VCaP (cell line): ENCODE measurements around the gene NUP214.

Source experiments
- H3K27ac ChIP-seq: fragments of 450-650 bp; 2 replicates; pipeline ENCODE4 v1.5.1; 2017
- TF ChIP-seq, protein P1 (sequence below): fragments of 450-650 bp; conservative IDR thresholded peaks from 2 replicates; pipeline ENCODE4 v1.5.1; 2017; ENCODE audit warnings: mild to moderate bottlenecking, moderate library complexity

The NUP214 gene

DNA sequence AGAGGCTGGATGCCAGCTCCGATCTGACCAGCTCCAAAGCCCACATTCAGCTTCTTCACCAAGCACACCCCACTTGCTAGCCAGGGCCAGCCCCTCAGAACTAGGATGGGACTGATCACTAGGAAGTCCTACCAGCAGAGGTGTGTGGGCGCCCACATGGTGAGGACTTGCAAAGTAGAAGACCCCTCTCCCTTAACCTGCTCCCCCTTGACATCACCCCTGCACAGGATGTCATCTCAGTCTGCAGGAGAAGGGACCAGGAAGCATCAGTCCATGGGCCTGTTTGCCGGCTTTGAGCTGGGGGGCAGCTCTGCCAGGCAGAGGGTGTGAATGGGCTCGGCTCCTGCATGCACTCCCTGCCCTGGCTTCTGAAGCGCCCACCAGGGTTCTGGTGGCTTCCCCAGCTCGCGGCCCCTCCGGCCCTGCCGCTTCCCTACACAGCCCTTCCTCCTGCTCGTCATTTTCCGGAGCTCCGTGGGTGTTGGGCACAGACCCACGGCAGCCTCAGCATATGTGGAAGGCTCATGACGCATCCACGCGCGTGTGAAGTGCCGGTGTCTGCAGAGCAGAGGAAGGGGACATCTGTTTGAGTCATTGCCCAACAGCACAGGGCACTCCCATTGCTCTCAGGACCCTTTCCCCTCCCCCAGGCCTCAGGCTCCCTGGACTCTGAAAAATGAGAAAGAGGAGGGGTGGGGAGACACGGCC lies 154.6 kb downstream of the NUP214 start:
- TF ChIP-seq, protein P1, sequence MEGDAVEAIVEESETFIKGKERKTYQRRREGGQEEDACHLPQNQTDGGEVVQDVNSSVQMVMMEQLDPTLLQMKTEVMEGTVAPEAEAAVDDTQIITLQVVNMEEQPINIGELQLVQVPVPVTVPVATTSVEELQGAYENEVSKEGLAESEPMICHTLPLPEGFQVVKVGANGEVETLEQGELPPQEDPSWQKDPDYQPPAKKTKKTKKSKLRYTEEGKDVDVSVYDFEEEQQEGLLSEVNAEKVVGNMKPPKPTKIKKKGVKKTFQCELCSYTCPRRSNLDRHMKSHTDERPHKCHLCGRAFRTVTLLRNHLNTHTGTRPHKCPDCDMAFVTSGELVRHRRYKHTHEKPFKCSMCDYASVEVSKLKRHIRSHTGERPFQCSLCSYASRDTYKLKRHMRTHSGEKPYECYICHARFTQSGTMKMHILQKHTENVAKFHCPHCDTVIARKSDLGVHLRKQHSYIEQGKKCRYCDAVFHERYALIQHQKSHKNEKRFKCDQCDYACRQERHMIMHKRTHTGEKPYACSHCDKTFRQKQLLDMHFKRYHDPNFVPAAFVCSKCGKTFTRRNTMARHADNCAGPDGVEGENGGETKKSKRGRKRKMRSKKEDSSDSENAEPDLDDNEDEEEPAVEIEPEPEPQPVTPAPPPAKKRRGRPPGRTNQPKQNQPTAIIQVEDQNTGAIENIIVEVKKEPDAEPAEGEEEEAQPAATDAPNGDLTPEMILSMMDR, result no peak

GRCh38 chr9:131280660-131281059 lies 155.3 kb downstream of the NUP214 start:
- TF ChIP-seq, protein P1, result no peak
- H3K27ac ChIP-seq, result no peak overlapping the region

More for the DNA sequence above, 154.6 kb downstream of the NUP214 start:
- H3K27ac ChIP-seq, result no peak overlapping the region

- TF ChIP-seq, protein P1, result no peak
- no peak overlapping the region for H3K27ac ChIP-seq
Measured at GRCh38 chr9:131281119-131281965, 156.0 kb downstream of the NUP214 start.

GRCh38 chr9:131282175-131282574 lies 156.8 kb downstream of the NUP214 start:
- TF ChIP-seq, protein P1, result no peak

GRCh38 chr9:131282688-131283422 lies 157.5 kb downstream of the NUP214 start:
- H3K27ac ChIP-seq, result peak overlapping the region; percentile 22; the same call in 1 of the 2 replicates
- TF ChIP-seq, protein P1, result no peak

More at GRCh38 chr9:131282175-131282574, 156.8 kb downstream of the NUP214 start:
- H3K27ac ChIP-seq, result no peak overlapping the region
